Measurements from ENCODE around the gene ENTHD1.

DNA sequence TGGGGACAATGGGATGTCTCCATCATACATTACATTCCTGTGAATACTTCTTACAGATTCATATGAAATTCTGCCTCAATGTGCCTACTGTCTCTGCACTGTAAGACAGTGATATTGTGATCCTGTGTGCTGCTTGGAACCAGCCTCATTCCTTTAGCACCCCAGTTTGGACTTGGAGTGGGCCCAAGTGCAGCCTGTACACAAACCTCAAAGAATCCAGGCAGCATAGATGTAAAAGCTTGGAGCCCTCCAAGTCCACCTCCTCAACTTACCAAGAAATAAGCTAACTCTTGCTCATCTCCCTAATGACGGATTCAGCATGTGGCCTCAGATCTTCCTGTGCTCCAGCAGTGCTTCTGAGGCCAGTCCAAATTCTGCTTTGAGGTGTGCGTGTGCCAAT is 31.7 kb upstream of the ENTHD1 start:
- TF ChIP-seq POLR2A (IDR thresholded peaks at IDR 0.05): no peak
- TF ChIP-seq, protein P1, sequence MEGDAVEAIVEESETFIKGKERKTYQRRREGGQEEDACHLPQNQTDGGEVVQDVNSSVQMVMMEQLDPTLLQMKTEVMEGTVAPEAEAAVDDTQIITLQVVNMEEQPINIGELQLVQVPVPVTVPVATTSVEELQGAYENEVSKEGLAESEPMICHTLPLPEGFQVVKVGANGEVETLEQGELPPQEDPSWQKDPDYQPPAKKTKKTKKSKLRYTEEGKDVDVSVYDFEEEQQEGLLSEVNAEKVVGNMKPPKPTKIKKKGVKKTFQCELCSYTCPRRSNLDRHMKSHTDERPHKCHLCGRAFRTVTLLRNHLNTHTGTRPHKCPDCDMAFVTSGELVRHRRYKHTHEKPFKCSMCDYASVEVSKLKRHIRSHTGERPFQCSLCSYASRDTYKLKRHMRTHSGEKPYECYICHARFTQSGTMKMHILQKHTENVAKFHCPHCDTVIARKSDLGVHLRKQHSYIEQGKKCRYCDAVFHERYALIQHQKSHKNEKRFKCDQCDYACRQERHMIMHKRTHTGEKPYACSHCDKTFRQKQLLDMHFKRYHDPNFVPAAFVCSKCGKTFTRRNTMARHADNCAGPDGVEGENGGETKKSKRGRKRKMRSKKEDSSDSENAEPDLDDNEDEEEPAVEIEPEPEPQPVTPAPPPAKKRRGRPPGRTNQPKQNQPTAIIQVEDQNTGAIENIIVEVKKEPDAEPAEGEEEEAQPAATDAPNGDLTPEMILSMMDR (IDR thresholded peaks at IDR 0.05): no peak

Measured in Peyer's patch (tissue), 4 donors.